ENCODE measurements around the gene CLDN9. TPM values are rescaled to one million over a fixed set of nuclear protein-coding genes. Genes with fewer than 3 reads are reported as not detected.

The CLDN9 gene
- total RNA-seq, 1 donor from 2014 or later, result not detected

- H3K36me3 ChIP-seq, result no peaks in the 10 kb centered on the region
- peaks cover 25 to 34% of the 10 kb centered on the region in 2 donors for H3K4me1 ChIP-seq
- peak; percentile 37 to 89 for DNase-seq (ENCODE audit: low spot score in 2 of 2)
- TF ChIP-seq, protein P1, sequence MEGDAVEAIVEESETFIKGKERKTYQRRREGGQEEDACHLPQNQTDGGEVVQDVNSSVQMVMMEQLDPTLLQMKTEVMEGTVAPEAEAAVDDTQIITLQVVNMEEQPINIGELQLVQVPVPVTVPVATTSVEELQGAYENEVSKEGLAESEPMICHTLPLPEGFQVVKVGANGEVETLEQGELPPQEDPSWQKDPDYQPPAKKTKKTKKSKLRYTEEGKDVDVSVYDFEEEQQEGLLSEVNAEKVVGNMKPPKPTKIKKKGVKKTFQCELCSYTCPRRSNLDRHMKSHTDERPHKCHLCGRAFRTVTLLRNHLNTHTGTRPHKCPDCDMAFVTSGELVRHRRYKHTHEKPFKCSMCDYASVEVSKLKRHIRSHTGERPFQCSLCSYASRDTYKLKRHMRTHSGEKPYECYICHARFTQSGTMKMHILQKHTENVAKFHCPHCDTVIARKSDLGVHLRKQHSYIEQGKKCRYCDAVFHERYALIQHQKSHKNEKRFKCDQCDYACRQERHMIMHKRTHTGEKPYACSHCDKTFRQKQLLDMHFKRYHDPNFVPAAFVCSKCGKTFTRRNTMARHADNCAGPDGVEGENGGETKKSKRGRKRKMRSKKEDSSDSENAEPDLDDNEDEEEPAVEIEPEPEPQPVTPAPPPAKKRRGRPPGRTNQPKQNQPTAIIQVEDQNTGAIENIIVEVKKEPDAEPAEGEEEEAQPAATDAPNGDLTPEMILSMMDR (IDR thresholded peaks at IDR 0.05), result peak in 1 of 3 experiments; percentile 7
- H3K27me3 ChIP-seq, result peaks cover 41% of the 10 kb centered on the region
- no peak within 1 kb of the TSS for H3K27ac ChIP-seq
- H3K9me3 ChIP-seq, result no peaks in the 10 kb centered on the region
- intact Hi-C loops (cut with DNase I), result no loop called here
- H3K4me3 ChIP-seq, result peak within 1 kb of the TSS; percentile 68 to 85
These were observed 43.8 kb upstream of the CLDN9 start, which contains the start of gene PAQR4 for GRCh38 chr16:2968738-2969544. Gene PAQR4 (plus strand): TSS chr16:2969348. CDS start chr16:2969675, 327 bp downstream.

- TF ChIP-seq, protein P1 (IDR thresholded peaks at IDR 0.05), result peak in 2 of 3 experiments; percentile 21 to 34
- H3K4me3 ChIP-seq, result peak overlapping the region; percentile 68 to 85
- H3K9me3 ChIP-seq, result no peaks in the 10 kb centered on the region
- peak in 1 of 2 donors; percentile 75 for DNase-seq (ENCODE audit: low spot score in 2 of 2)
- H3K4me1 ChIP-seq, result peaks cover 18 to 26% of the 10 kb centered on the region in 2 donors
- H3K27me3 ChIP-seq, result peaks cover 32% of the 10 kb centered on the region
- H3K27ac ChIP-seq, result no peak overlapping the region
- no peaks in the 10 kb centered on the region for H3K36me3 ChIP-seq
- intact Hi-C loops (cut with DNase I), result no loop called here
These were observed 42.9 kb upstream of the CLDN9 start for GRCh38 chr16:2969545-2970521.

- Histone ChIP-seq H3K4me3 (peak overlapping the region; percentile 68 to 85), H3K9me3 (no peaks in the 10 kb centered on the region), H3K4me1 (peaks cover 13 to 22% of the 10 kb centered on the region in 2 donors), H3K27ac (no peak overlapping the region), H3K27me3 (peaks cover 24% of the 10 kb centered on the region), H3K36me3 (no peaks in the 10 kb centered on the region)
- TF ChIP-seq, protein P1 (IDR thresholded peaks at IDR 0.05), result no peak
- intact Hi-C loops (cut with DNase I), result no loop called here
- DNase-seq (ENCODE audit: low spot score in 2 of 2), result no peak
These were observed 42.2 kb upstream of the CLDN9 start for GRCh38 chr16:2970563-2970962.

DNA sequence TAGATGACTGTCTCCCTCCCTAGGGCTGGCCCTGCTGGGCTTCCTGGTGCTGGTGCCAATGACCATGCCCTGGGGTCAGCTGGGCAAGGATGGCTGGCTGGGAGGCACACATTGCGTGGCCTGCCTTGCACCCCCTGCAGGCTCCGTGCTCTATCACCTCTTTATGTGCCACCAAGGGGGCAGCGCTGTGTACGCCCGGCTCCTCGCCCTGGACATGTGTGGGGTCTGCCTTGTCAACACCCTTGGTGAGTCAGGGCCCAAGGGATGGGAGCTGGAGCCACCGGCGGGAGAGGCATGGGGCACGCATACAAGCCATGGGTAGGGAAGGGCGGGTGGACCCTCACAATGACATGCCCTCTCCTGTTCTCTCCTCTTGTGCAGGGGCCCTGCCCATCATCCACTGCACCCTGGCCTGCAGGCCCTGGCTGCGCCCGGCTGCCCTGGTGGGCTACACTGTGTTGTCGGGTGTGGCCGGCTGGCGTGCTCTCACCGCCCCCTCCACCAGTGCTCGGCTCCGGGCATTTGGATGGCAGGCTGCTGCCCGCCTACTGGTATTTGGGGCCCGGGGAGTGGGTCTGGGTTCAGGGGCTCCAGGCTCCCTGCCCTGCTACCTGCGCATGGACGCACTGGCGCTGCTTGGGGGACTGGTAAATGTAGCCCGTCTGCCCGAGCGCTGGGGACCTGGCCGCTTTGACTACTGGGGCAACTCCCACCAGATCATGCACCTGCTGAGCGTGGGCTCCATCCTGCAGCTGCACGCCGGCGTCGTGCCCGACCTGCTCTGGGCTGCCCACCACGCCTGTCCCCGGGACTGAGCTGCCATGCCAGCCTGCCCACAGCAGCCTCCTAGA is 41.4 kb upstream of the CLDN9 start:
- intact Hi-C loops (cut with DNase I), result no loop called here
- Histone ChIP-seq H3K4me3 (no peak overlapping the region), H3K27me3 (peaks cover 18% of the 10 kb centered on the region), H3K4me1 (peaks cover 13 to 22% of the 10 kb centered on the region in 2 donors), H3K36me3 (no peaks in the 10 kb centered on the region), H3K9me3 (no peaks in the 10 kb centered on the region), H3K27ac (no peak overlapping the region)
- TF ChIP-seq, protein P1 (IDR thresholded peaks at IDR 0.05), result no peak
- DNase-seq (ENCODE audit: low spot score in 2 of 2), result no peak
